ENCODE data around the gene PKDREJ. TPM values are rescaled to one million over a fixed set of nuclear protein-coding genes. Genes with fewer than 3 reads are reported as not detected.

Gene PKDREJ
- polyA plus RNA-seq, 1 experiment = not detected

DNA sequence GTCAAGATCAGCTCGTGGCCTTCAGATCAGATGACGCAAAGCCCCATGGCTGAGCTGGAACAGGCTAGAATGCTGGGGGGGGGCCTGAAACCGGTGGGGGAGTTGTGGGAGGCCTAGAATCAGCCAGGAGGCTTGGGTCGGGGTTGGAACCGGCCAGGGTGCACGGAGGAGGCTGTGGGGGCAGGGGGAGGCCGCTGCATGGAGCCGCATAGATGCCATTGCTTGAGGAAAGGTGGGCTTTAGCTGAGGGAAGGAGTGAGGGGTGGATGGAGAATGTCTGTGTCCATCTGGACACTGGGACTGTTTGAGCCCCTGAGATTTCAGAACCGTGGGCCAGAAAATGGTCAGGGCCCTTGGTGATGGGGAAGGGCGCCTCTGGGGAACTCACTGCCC is 38.2 kb downstream of the PKDREJ start:
- no peak for DNase-seq (ENCODE audit: low read depth)
- POLR2A ChIA-PET = no interaction called here
- CTCF ChIA-PET = interaction anchor here (0.5 kb wide), 1 partner anchor 88 kb away, joined by 3 read pairs; no protein-coding TSS in a partner anchor
- peaks cover 11% of the 10 kb centered on the region for H3K36me3 ChIP-seq (ENCODE audit: control insufficient read depth, insufficient read depth, low read length)
- H3K4me3 ChIP-seq (ENCODE audit: low read depth, low read length) = no peak overlapping the region
- TF ChIP-seq, protein P1, sequence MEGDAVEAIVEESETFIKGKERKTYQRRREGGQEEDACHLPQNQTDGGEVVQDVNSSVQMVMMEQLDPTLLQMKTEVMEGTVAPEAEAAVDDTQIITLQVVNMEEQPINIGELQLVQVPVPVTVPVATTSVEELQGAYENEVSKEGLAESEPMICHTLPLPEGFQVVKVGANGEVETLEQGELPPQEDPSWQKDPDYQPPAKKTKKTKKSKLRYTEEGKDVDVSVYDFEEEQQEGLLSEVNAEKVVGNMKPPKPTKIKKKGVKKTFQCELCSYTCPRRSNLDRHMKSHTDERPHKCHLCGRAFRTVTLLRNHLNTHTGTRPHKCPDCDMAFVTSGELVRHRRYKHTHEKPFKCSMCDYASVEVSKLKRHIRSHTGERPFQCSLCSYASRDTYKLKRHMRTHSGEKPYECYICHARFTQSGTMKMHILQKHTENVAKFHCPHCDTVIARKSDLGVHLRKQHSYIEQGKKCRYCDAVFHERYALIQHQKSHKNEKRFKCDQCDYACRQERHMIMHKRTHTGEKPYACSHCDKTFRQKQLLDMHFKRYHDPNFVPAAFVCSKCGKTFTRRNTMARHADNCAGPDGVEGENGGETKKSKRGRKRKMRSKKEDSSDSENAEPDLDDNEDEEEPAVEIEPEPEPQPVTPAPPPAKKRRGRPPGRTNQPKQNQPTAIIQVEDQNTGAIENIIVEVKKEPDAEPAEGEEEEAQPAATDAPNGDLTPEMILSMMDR (IDR thresholded peaks at IDR 0.05; ENCODE audit: insufficient read depth, low read depth, low read length) = no peak
- H3K27me3 ChIP-seq (ENCODE audit: control insufficient read depth, insufficient read depth, low read length) = no peaks in the 10 kb centered on the region

DNA sequence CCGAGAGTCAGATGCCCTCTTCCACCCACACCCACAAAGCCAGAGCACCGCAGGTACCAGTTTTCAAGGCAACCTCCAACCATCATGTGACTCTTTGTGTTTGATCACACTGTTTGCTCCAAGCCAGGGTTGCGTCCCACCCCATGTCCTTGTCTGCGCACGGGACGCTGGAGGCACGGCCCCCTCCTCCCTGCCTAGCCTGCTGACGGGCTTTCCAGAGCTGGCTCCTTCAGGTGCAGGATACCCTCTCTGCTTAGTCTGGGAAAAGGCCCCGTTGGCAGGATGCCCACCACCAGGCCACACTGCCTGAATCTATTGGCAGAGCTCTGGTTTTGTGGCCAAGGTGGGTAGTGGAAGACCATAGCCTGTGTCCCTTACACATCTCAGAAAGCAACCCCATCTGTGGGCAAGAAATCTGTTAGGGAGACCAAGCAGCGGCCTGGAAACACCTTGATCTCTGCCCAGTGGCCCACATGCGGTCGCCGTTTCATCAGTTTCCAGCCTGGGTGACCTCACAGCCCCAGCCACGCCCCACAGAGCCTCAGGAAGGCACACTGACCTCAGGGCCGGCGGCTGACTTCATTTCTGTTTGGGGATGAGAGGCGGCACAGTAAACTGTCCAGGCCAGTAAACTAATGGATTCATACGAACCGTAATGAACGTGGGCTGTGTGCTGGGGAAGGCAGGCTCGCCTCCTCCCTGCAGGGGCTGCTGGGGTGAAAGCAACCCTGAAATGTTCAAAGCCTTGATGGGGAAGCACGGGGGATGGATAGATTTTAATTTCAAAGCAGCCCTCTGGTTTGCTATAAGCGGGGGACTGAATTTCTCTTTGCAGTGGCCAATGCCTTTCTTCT is 38.9 kb downstream of the PKDREJ start:
- ChIA-PET POLR2A (no interaction called here), CTCF (interaction anchor here (0.5 kb wide), 1 partner anchor 89 kb away, joined by 3 read pairs; no protein-coding TSS in a partner anchor)
- Histone ChIP-seq H3K4me3 (ENCODE audit: low read depth, low read length) (no peak overlapping the region), H3K27me3 (ENCODE audit: control insufficient read depth, insufficient read depth, low read length) (no peaks in the 10 kb centered on the region), H3K36me3 (ENCODE audit: control insufficient read depth, insufficient read depth, low read length) (peaks cover 13% of the 10 kb centered on the region)
- DNase-seq (ENCODE audit: low read depth) = no peak
- TF ChIP-seq, protein P1 (IDR thresholded peaks at IDR 0.05; ENCODE audit: insufficient read depth, low read depth, low read length) = no peak

DNA sequence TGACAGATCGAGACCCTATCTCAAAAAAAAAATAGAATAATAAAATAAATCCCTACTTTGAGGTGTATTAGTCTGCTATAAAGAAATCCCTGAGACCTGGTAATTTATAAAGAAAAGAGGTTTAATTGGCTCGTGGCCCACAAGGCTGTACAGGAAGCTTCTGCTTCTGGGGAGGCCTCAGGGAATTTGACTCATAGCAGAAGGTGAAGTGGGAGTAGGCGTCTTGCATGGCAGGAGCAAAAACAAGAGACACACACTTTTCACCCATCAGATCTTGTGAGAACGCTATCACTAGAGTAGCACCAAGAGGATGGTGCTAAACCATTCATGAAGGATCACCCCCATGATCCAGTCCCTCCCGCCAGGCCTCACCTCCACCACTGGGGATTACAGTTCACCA is 42.2 kb downstream of the PKDREJ start:
- no peak for DNase-seq (ENCODE audit: low read depth)
- H3K27me3 ChIP-seq (ENCODE audit: control insufficient read depth, insufficient read depth, low read length) = no peaks in the 10 kb centered on the region
- TF ChIP-seq, protein P1 (IDR thresholded peaks at IDR 0.05; ENCODE audit: insufficient read depth, low read depth, low read length) = no peak
- POLR2A ChIA-PET = no interaction called here
- CTCF ChIA-PET = no interaction called here
- peaks cover 20% of the 10 kb centered on the region for H3K36me3 ChIP-seq (ENCODE audit: control insufficient read depth, insufficient read depth, low read length)
- H3K4me3 ChIP-seq (ENCODE audit: low read depth, low read length) = no peak overlapping the region

DNA sequence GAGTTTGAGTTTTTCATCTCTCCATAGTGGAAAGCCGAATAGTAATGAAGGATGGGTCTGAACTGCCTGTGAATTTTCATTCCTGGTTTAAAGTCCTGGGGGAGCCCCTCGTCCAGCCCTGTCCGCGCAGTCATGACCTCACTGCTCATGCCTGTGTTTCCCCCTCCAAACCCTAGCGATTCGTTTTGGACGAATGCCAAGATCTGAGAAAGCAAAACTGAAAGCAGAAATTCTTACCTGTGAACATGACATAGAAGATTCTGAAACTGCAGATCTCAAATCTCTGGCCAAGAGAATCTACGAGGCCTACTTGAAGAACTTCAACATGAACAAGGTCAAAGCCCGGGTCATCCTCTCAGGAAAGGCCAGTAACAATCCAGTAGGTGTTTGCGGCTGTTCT is 43.5 kb downstream of the PKDREJ start:
- Histone ChIP-seq H3K27me3 (ENCODE audit: control insufficient read depth, insufficient read depth, low read length) (no peaks in the 10 kb centered on the region), H3K36me3 (ENCODE audit: control insufficient read depth, insufficient read depth, low read length) (peaks cover 20% of the 10 kb centered on the region), H3K4me3 (ENCODE audit: low read depth, low read length) (no peak overlapping the region)
- DNase-seq (ENCODE audit: low read depth) = no peak
- POLR2A ChIA-PET = no interaction called here
- TF ChIP-seq, protein P1 (IDR thresholded peaks at IDR 0.05; ENCODE audit: insufficient read depth, low read depth, low read length) = no peak
- CTCF ChIA-PET = no interaction called here

DNA sequence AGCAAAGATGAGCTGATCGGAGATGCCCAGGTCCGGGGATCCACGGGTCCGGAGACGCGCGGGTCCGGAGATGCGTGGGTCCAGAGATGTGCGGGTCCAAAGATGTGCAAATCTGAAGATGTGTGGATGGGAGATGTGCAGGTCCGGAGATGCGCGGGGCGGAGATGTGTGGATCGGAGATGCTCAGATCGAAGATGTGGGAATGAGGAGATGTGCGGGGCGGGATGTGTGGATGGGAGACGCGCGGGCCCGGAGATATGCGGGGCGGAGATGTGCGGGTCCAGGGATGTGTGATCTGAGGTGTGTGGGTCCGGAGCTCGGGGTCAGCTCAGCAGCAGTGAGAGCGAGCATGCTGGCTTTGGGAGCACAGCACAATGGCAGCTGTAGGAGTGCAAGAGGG is 48.5 kb downstream of the PKDREJ start:
- CTCF ChIA-PET = no interaction called here
- POLR2A ChIA-PET = no interaction called here
- DNase-seq (ENCODE audit: low read depth) = no peak
- Histone ChIP-seq H3K4me3 (ENCODE audit: low read depth, low read length) (no peak overlapping the region), H3K27me3 (ENCODE audit: control insufficient read depth, insufficient read depth, low read length) (no peaks in the 10 kb centered on the region), H3K36me3 (ENCODE audit: control insufficient read depth, insufficient read depth, low read length) (peaks cover 12% of the 10 kb centered on the region)
- TF ChIP-seq, protein P1 (IDR thresholded peaks at IDR 0.05; ENCODE audit: insufficient read depth, low read depth, low read length) = no peak

All from BJ (cell line).